Prostate gland (tissue), 2 donors: ENCODE data around the gene PIK3R6.

Experiments used
- CTCF ChIP-seq, 4 experiments: fragments of 200-600 bp in 2 of 4; fragments of 450-650 bp in 2 of 4; sonication (generic) in 2 of 4; IDR thresholded peaks; 1 replicate in 3 of 4; 2 replicates in 1 of 4; pipeline ENCODE4 v1.5.1; 2016 to 2019; ENCODE audit warnings: antibody characterized with exemption in 4 of 4, mild to moderate bottlenecking in 2 of 4, moderate library complexity in 2 of 4
- POLR2A ChIP-seq: fragments of 450-650 bp; IDR thresholded peaks from one replicate; pipeline ENCODE4 v1.6.1; 2016; ENCODE audit warnings: antibody characterized with exemption, mild to moderate bottlenecking
- POLR2AphosphoS5 ChIP-seq: sonication (generic); formaldehyde crosslinking; IDR thresholded peaks from one replicate; pipeline ENCODE4 v1.6.1; 2017; ENCODE audit warnings: antibody characterized with exemption

GRCh38 chr17:8904201-8904600 lies 36.7 kb upstream of the PIK3R6 start:
- TF ChIP-seq CTCF (IDR thresholded peaks at IDR 0.05) = no peak
- no peak for TF ChIP-seq POLR2AphosphoS5
- TF ChIP-seq POLR2A = no peak
